ENCODE measurements around the gene CYBC1.

Gene CYBC1

GRCh38 chr17:82450357-82451106, at the start of gene CYBC1 (continued):
- TF ChIP-seq ZNF658 (tag by site-specific recombination; IDR thresholded peaks at IDR 0.05) (no peak), ZNF561 (tag by site-specific recombination; IDR thresholded peaks at IDR 0.05; ENCODE audit: borderline replicate concordance) (peak; percentile 68; the same call in 1 of the 2 replicates), ZNF121 (tag by site-specific recombination; IDR thresholded peaks at IDR 0.05) (peak; percentile 77), SALL2 (tag by site-specific recombination; IDR thresholded peaks at IDR 0.05; ENCODE audit: borderline replicate concordance) (no peak), PBX3 (CRISPR knock-in tag; IDR thresholded peaks at IDR 0.05) (0 out of 2 replicates have a peak, but pooled peaks have one; percentile 80), KLF10 (tag by site-specific recombination; IDR thresholded peaks at IDR 0.05) (peak; percentile 97), ZSCAN30 (tag by site-specific recombination; IDR thresholded peaks at IDR 0.05) (peak; percentile 50; the same call in 1 of the 2 replicates), GLIS2 (tag by site-specific recombination; IDR thresholded peaks at IDR 0.05) (no peak), ZNF184 (tag by site-specific recombination; IDR thresholded peaks at IDR 0.05) (no peak), ZIC2 (tag by site-specific recombination; IDR thresholded peaks at IDR 0.05) (peak; percentile 76), ZNF341 (tag by site-specific recombination; IDR thresholded peaks at IDR 0.05; ENCODE audit: low read depth) (peak; percentile 77), KLF1 (tag by site-specific recombination; IDR thresholded peaks at IDR 0.05) (peak; percentile 79), ZNF138 (tag by site-specific recombination; IDR thresholded peaks at IDR 0.05; ENCODE audit: borderline replicate concordance) (no peak), ZNF324 (tag by site-specific recombination; IDR thresholded peaks at IDR 0.05) (no peak), ZNF37A (tag by site-specific recombination; IDR thresholded peaks at IDR 0.05) (no peak), ZSCAN23 (tag by site-specific recombination; IDR thresholded peaks at IDR 0.05) (no peak), ZNF223 (tag by site-specific recombination; IDR thresholded peaks at IDR 0.05) (no peak), ZNF600 (tag by site-specific recombination; IDR thresholded peaks at IDR 0.05) (peak; percentile 91), TRIM28 (IDR thresholded peaks at IDR 0.05; ENCODE audit: borderline replicate concordance, low read length) (no peak), ZBTB8A (tag by site-specific recombination; IDR thresholded peaks at IDR 0.05) (peak; percentile 90), ZNF2 (tag by site-specific recombination; IDR thresholded peaks at IDR 0.05) (no peak), ZBTB11 (tag by site-specific recombination; conservative IDR thresholded peaks at IDR 0.05; ENCODE audit: low read depth) (peak; percentile 77)
- TF ChIP-seq, protein P1, sequence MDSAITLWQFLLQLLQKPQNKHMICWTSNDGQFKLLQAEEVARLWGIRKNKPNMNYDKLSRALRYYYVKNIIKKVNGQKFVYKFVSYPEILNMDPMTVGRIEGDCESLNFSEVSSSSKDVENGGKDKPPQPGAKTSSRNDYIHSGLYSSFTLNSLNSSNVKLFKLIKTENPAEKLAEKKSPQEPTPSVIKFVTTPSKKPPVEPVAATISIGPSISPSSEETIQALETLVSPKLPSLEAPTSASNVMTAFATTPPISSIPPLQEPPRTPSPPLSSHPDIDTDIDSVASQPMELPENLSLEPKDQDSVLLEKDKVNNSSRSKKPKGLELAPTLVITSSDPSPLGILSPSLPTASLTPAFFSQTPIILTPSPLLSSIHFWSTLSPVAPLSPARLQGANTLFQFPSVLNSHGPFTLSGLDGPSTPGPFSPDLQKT (IDR thresholded peaks at IDR 0.05; ENCODE audit: borderline replicate concordance, low read depth, low read length) = peak; percentile 40; the same call in 1 of the 2 replicates
- TF ChIP-seq, protein P2, sequence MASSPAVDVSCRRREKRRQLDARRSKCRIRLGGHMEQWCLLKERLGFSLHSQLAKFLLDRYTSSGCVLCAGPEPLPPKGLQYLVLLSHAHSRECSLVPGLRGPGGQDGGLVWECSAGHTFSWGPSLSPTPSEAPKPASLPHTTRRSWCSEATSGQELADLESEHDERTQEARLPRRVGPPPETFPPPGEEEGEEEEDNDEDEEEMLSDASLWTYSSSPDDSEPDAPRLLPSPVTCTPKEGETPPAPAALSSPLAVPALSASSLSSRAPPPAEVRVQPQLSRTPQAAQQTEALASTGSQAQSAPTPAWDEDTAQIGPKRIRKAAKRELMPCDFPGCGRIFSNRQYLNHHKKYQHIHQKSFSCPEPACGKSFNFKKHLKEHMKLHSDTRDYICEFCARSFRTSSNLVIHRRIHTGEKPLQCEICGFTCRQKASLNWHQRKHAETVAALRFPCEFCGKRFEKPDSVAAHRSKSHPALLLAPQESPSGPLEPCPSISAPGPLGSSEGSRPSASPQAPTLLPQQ (tag by site-specific recombination; IDR thresholded peaks at IDR 0.05) = peak; percentile 61; the same call in 1 of the 2 replicates
- TF ChIP-seq, protein P3, sequence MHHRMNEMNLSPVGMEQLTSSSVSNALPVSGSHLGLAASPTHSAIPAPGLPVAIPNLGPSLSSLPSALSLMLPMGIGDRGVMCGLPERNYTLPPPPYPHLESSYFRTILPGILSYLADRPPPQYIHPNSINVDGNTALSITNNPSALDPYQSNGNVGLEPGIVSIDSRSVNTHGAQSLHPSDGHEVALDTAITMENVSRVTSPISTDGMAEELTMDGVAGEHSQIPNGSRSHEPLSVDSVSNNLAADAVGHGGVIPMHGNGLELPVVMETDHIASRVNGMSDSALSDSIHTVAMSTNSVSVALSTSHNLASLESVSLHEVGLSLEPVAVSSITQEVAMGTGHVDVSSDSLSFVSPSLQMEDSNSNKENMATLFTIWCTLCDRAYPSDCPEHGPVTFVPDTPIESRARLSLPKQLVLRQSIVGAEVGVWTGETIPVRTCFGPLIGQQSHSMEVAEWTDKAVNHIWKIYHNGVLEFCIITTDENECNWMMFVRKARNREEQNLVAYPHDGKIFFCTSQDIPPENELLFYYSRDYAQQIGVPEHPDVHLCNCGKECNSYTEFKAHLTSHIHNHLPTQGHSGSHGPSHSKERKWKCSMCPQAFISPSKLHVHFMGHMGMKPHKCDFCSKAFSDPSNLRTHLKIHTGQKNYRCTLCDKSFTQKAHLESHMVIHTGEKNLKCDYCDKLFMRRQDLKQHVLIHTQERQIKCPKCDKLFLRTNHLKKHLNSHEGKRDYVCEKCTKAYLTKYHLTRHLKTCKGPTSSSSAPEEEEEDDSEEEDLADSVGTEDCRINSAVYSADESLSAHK (tag by site-specific recombination; IDR thresholded peaks at IDR 0.05) = no peak
- TF ChIP-seq, protein P4, sequence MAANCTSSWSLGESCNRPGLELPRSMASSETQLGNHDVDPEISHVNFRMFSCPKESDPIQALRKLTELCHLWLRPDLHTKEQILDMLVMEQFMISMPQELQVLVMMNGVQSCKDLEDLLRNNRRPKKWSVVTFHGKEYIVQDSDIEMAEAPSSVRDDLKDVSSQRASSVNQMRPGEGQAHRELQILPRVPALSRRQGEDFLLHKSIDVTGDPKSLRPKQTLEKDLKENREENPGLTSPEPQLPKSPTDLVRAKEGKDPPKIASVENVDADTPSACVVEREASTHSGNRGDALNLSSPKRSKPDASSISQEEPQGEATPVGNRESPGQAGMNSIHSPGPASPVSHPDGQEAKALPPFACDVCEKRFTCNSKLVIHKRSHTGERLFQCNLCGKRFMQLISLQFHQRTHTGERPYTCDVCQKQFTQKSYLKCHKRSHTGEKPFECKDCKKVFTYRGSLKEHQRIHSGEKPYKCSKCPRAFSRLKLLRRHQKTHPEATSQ (tag by site-specific recombination; IDR thresholded peaks at IDR 0.05) = 0 out of 2 replicates have a peak, but pooled peaks have one; percentile 13
- TF ChIP-seq, protein P5, sequence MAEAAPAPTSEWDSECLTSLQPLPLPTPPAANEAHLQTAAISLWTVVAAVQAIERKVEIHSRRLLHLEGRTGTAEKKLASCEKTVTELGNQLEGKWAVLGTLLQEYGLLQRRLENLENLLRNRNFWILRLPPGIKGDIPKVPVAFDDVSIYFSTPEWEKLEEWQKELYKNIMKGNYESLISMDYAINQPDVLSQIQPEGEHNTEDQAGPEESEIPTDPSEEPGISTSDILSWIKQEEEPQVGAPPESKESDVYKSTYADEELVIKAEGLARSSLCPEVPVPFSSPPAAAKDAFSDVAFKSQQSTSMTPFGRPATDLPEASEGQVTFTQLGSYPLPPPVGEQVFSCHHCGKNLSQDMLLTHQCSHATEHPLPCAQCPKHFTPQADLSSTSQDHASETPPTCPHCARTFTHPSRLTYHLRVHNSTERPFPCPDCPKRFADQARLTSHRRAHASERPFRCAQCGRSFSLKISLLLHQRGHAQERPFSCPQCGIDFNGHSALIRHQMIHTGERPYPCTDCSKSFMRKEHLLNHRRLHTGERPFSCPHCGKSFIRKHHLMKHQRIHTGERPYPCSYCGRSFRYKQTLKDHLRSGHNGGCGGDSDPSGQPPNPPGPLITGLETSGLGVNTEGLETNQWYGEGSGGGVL (tag by site-specific recombination; IDR thresholded peaks at IDR 0.05) = 0 out of 2 replicates have a peak, but pooled peaks have one; percentile 23
